ENCODE results near the gene EYA2. TPM values are rescaled to one million over a fixed set of nuclear protein-coding genes. Genes with fewer than 3 reads are reported as not detected.

EYA2 gene
- total and polyA plus RNA-seq, 12 donors, result 0.54 to 2.2 (median 1.4) TPM

DNA sequence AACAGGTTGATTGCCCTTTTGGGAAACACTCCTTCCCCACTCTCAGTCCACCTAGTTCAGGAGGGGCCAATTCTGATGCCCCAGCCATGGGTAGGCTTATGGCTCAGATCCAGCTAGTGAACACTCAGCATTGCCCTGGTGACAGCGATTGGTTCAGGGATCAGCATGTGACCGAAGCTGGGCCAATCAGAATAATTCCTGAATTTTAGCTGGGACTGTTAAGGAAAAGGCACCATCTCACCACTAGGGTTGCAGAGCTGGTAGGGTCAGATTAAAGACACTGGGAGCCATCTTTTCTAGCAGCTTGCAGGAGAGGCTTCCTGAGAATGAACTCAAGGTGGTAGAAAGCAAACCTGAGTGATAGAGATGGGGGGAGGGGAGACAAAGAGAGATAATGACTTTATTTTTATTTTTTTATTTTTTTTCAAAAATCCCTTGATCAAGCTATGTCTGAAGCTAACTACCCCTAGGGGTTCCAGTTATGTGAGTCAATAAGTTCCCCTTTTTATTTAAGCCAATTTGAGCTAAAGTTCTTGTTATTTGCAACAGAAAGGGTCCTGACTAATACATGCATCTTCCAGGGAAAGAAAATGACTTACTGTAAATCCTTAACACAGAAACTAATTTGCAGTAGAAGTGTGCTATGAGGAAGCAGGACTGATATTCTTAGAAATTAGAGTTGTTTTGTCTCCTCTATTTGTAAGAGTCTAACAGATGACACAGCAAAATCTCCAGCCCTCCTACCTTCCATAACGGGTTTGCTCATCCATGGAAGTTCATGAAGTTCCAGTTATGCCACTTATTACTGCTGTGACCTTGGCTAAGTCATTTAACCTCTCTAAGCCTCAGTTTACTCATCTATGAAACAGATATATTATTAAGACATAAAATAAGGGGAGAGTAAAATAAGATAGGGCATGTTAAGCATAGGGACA, 44.7 kb downstream of the EYA2 start:
- no peak overlapping the region for H3K4me3 ChIP-seq
- TF ChIP-seq, protein P1, sequence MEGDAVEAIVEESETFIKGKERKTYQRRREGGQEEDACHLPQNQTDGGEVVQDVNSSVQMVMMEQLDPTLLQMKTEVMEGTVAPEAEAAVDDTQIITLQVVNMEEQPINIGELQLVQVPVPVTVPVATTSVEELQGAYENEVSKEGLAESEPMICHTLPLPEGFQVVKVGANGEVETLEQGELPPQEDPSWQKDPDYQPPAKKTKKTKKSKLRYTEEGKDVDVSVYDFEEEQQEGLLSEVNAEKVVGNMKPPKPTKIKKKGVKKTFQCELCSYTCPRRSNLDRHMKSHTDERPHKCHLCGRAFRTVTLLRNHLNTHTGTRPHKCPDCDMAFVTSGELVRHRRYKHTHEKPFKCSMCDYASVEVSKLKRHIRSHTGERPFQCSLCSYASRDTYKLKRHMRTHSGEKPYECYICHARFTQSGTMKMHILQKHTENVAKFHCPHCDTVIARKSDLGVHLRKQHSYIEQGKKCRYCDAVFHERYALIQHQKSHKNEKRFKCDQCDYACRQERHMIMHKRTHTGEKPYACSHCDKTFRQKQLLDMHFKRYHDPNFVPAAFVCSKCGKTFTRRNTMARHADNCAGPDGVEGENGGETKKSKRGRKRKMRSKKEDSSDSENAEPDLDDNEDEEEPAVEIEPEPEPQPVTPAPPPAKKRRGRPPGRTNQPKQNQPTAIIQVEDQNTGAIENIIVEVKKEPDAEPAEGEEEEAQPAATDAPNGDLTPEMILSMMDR (IDR thresholded peaks at IDR 0.05), result no peak
- TF ChIP-seq POLR2A (IDR thresholded peaks at IDR 0.05), result no peak
- 44 to 92% (median 82%) methylated on average over 3 of the region's 3 CpGs for WGBS, 4 donors
- H3K27me3 ChIP-seq, result no peaks in the 10 kb centered on the region
- DNase-seq, result no peak
- no peaks in the 10 kb centered on the region for H3K9me3 ChIP-seq (replicated peaks in 1 of 3)
- intact Hi-C loops (cut with DNase I), result no loop called here
- no peaks in the 10 kb centered on the region for H3K36me3 ChIP-seq (replicated peaks in 1 of 2)
- no peaks in the 10 kb centered on the region for H3K4me1 ChIP-seq (replicated peaks in 1 of 2)
- no peak overlapping the region for H3K27ac ChIP-seq

GRCh38 chr20:46940616-46941015, 46.0 kb downstream of the EYA2 start:
- TF ChIP-seq, protein P1 (IDR thresholded peaks at IDR 0.05), result no peak
- no peak for TF ChIP-seq POLR2A (IDR thresholded peaks at IDR 0.05)
- no peak for DNase-seq
- Histone ChIP-seq H3K27ac (no peak overlapping the region), H3K9me3 (replicated peaks in 1 of 3) (no peaks in the 10 kb centered on the region), H3K4me3 (no peak overlapping the region), H3K4me1 (replicated peaks in 1 of 2) (no peaks in the 10 kb centered on the region), H3K36me3 (replicated peaks in 1 of 2) (no peaks in the 10 kb centered on the region), H3K27me3 (no peaks in the 10 kb centered on the region)
- 82 to 89% (median 86%) methylated on average over 5 to 10 of the region's 10 CpGs for WGBS, 4 donors
- intact Hi-C loops (cut with DNase I), result no loop called here

- no peaks in the 10 kb centered on the region for H3K4me1 ChIP-seq (replicated peaks in 1 of 2)
- H3K27ac ChIP-seq, result no peak overlapping the region
- H3K9me3 ChIP-seq (replicated peaks in 1 of 3), result no peaks in the 10 kb centered on the region
- WGBS, 4 donors, result 76 to 97% (median 88%) methylated on average over 2 of the region's 2 CpGs
- TF ChIP-seq, protein P1 (IDR thresholded peaks at IDR 0.05), result no peak
- TF ChIP-seq POLR2A (IDR thresholded peaks at IDR 0.05), result no peak
- H3K27me3 ChIP-seq, result no peaks in the 10 kb centered on the region
- intact Hi-C loops (cut with DNase I), result no loop called here
- H3K4me3 ChIP-seq, result no peak overlapping the region
- DNase-seq, result no peak
- no peaks in the 10 kb centered on the region for H3K36me3 ChIP-seq (replicated peaks in 1 of 2)
Measured at GRCh38 chr20:46941404-46941803, 46.8 kb downstream of the EYA2 start.

- Histone ChIP-seq H3K36me3 (replicated peaks in 1 of 2) (no peaks in the 10 kb centered on the region), H3K4me3 (no peak overlapping the region), H3K9me3 (replicated peaks in 1 of 3) (no peaks in the 10 kb centered on the region), H3K27me3 (no peaks in the 10 kb centered on the region), H3K4me1 (replicated peaks in 1 of 2) (no peaks in the 10 kb centered on the region), H3K27ac (no peak overlapping the region)
- no peak for DNase-seq
- 82 to 88% (median 85%) methylated on average over 11 of the region's 11 CpGs for WGBS, 4 donors
- intact Hi-C loops (cut with DNase I), result no loop called here
- TF ChIP-seq, protein P1 (IDR thresholded peaks at IDR 0.05), result no peak
- no peak for TF ChIP-seq POLR2A (IDR thresholded peaks at IDR 0.05)
Measured at GRCh38 chr20:46943861-46944591, 49.4 kb downstream of the EYA2 start.

Data from adrenal gland (tissue), 12 donors.